ENCODE data around the gene PYGM.

Gene PYGM

DNA sequence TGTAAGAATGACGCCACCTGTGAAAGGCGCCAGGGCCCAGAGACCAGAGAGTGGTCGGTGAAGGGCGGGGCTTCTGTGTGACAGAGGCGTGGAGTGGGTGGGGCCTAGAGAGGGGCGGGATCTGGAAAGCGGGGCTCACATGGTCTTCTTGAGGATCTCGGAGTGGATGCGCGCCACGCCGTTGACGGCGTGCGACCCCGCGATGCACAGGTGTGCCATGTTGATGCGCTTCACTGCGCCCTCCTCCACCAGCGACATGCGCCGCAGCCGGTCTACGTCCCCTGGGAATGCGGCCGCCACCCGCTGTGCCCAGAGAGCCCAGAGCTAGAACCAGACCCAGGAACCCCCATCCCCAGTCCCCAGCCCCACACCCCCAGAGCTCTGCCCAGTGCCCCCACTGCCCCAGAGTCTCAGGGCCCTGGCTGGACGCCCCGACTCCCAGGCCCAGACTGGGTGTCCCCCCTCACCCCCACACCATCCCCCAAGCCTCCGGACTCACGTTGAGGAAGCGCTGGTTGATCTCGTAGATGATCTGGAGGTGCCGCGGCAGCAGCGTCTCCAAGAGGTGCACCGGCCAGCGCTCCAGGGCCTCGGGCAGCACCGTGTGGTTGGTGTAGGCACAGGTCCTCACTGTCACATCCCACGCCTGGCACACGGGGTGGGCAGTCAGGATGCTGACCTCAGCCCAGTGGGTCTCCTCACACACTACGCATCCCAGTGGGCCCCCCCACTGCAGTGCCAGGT is 6.2 kb downstream of the PYGM start:
- no peak for DNase-seq (ENCODE audit: low read depth in 2 of 2)

- DNase-seq (ENCODE audit: low read depth in 2 of 2) = no peak
Measured at GRCh38 chr11:64753019-64753379, 6.8 kb downstream of the PYGM start.

GRCh38 chr11:64752175-64752970 is 7.4 kb downstream of the PYGM start:
- no peak for DNase-seq (ENCODE audit: low read depth in 2 of 2)

DNA sequence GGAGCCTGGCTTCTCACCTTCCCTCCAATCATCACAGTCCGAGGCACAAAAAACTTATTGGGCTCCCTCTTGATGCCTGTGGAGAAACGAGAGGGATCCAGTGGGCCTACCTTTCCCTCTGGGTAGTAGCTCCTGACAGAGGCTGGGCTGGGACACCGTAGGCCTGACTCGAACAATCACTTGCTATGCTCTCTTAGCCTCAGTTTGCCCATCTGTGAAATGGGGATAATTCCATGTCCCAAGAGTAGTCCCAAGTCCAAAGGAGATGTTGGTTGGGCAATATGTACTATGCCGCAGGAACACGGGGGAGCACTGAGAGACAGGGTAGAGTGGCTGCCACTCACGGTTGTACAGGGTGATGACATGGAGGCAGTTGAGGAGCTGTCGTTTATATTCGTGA is 8.2 kb downstream of the PYGM start:
- DNase-seq (ENCODE audit: low read depth in 2 of 2) = no peak

GRCh38 chr11:64751136-64751535 is 8.6 kb downstream of the PYGM start:
- no peak for DNase-seq (ENCODE audit: low read depth in 2 of 2)

DNA sequence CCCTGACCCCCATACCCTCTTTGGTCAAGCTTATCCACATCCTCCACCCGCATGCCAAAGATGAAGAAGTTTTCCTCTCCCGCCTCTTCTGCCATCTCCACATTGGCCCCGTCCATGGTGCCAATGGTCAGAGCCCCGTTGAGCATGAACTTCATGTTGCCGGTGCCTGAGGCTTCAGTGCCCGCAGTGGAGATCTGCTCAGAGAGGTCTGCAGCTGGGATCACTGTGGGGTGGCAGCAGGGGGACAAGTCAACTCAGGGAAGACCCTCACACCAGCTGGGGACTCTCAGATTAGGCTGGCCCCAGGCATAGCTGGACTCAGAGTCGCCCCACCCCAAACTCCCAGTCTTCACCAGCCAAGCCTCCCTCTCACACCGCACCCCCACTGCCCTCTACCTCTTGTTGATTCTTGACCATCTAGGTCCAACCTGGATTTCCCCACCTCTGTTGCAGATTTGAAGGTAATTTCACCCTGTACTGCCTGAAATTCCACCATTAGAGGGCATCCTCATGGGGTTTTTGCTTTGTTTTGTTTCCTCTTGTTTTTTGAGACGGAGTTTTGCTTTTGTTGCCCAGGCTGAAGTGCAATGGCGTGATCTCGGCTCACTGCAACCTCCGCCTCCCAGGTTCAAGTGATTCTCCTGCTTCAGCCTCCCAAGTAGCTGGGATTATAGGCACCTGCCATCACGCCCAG is 9.3 kb downstream of the PYGM start:
- no peak for DNase-seq (ENCODE audit: low read depth in 2 of 2)

- no peak for DNase-seq (ENCODE audit: low read depth in 2 of 2)
Measured at GRCh38 chr11:64747961-64748665, 11.7 kb downstream of the PYGM start.

DNA sequence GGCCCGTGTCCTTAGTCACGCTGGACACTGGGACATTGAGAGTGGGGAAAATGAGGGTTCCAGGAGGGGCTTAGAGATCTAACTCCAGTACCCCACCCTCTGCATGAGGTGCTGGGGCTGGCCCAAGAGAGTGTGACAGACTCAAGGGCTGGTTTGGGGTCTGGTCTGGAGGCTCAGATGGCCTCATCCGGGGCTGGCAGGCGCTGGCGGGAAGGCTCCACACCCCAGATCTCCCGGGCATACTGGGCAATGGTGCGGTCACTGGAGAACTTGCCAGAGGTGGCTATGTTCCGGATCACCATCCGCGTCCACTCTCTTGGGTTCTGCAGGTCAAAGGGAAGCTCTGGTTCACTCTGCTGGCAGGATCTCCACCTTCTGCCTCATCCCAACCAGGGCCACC is 13.3 kb downstream of the PYGM start:
- DNase-seq (ENCODE audit: low read depth in 2 of 2) = no peak

DNA sequence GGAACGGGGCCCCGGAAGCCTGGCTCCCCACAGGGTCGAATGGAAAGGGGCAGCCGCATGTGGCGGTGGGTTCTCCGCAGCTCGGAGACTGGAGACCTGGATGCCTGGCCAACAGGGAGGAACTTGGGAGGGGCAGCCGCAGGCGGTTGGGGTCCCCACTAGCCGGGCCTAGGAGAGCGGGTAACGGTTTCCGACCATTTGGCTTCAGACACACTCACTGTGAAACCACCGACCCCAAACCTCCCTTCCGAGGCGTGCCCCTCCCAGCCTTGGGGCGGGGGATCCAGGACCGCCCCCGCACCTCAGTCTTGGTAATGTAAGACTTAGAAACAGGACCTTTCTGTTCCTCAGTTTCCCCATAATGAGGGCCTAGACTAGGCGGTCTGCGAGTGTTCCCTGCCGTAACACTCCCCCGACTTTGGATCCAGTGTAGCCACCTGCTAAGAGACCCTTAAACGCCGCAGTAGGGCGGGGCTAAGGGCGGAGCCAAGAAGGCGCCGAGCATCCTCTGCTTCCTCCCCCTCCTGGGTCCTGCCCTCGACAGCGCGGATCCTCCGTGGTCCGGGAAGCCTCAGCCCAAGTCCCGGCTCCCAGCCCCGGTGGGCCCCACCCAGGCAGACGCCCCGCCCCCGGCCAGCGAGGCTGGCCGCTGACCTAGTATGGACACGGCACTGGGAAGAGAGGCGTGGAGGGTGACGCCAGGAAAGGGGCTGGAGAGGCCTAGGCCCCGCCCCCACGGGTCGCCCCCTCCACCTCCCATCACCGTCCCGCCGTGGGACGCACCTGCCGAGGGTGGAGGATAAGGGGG is 14.0 kb downstream of the PYGM start:
- DNase-seq (ENCODE audit: low read depth in 2 of 2) = peak in 1 of 2 donors; percentile 41

- DNase-seq (ENCODE audit: low read depth in 2 of 2) = no peak
Measured at GRCh38 chr11:64745189-64745520, 14.6 kb downstream of the PYGM start.

DNA sequence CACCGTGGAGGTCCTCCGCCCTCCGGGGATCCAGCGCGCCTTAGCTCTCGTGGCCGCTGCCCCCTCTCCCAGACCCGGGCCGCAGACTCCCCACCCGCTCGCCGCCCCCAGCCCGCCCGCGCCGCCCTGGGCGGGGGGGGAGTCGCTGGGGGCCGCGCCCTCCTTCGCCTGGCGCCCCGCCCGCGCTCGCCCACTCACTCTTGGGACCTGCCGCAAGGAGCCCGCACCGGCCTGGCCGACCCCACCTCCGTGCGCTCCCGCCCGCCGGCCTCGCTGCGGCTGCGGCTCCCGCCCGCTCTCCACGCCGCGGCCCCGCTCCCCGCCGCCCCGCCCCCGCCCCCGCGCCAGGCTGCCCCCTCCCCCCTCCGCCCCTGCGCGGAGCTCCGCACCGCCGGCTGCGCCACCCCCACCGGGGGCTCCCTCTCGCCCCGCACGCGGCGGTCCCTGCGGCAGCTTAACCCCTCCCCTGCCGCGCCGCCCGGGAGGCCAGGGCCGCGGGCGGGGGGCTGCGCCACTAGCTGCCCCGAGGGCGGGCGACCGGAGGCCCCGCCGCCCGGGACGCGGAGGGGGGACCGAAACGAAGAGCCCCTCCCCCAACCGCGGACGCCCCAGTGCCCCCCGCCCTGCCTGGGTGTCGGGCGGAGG is 15.1 kb downstream of the PYGM start:
- no peak for DNase-seq (ENCODE audit: low read depth in 2 of 2)

DNA sequence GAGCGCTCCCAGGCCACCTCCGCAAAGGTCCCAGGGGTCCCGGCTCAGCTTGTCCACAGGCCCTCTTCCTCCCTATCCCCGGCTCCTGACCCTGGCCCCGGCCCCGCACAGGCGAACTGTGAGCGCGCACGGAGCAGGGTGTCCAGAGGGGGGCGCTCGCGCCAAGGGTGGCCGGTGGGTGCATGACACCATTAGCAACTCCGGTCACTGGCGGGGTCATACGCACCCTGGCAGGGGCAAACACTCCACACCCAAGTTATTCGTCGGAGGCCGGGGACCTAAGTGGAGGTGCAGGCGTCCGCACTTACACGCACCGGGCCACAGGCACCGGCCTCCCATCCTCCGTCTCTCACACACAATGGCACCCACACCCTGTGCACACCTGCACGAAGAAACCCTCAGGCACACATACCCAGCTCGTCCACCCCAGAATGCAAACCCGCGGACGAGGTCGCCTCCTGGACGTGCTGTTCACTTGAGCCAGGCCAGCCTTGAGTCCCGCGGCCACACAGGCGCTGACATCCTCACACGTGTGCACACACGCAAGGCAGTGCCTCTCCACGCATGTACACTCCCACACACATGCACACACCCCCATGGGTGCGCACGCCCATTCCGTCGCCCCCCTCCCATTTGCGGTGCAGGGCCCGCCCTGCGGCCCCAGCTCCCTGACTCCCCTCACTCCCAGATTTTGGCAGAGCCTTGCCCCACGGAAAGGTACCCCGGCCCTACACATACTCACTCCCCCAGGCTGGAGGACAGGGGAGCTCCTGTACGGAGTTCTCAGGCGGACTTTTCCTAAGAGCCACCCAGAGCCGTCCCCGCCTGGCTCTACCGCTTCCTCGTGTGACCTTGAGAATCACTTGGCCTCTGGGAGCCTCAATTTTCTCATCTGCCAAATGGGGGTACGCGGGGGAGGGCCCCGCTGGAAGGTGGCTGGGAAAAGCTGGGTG is 15.9 kb downstream of the PYGM start, which contains the start of gene RASGRP2:
TSS of gene RASGRP2 (minus strand) at position 552 of the 953 bp plus-strand sequence. CDS start 1,276 bp downstream, outside the sequence.
- peak; percentile 56 to 70 for DNase-seq (ENCODE audit: low read depth in 2 of 2)

DNA sequence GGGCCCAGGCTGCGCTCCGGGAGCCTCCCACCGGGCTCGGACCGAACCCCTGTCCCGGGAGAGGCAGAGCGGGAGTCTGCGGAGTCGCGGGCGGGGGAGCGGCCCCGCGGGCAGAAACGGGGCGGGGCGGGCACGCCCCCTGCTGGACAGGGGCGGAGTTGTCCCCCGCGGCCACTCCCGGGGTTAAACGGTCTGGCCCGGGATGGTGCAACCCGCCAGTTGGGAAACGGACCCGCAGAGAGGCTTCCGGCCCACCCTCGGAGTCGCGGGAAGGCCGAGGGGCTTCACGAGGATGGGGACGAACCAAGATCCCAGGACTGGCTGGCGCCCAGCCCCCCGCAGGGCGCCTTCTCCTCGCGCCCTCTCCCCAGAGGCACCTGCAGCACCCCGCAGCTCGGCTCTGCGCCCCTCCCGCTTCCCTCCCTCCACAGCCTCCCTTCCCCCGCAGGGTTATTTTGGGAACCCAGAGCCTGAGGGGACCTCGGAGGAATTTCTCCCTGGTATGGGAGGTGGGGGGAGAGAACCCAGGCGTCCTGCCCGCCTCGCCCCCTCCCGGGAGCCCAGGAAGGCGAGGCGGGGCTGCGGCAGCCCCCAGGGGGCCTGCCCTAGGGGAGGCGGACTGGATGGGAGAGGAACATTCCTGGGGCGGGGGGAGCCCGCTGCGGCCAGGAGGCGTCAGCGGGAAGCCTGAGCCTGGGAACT is 16.7 kb downstream of the PYGM start:
- peak in 1 of 2 donors; percentile 68 for DNase-seq (ENCODE audit: low read depth in 2 of 2)

DNA sequence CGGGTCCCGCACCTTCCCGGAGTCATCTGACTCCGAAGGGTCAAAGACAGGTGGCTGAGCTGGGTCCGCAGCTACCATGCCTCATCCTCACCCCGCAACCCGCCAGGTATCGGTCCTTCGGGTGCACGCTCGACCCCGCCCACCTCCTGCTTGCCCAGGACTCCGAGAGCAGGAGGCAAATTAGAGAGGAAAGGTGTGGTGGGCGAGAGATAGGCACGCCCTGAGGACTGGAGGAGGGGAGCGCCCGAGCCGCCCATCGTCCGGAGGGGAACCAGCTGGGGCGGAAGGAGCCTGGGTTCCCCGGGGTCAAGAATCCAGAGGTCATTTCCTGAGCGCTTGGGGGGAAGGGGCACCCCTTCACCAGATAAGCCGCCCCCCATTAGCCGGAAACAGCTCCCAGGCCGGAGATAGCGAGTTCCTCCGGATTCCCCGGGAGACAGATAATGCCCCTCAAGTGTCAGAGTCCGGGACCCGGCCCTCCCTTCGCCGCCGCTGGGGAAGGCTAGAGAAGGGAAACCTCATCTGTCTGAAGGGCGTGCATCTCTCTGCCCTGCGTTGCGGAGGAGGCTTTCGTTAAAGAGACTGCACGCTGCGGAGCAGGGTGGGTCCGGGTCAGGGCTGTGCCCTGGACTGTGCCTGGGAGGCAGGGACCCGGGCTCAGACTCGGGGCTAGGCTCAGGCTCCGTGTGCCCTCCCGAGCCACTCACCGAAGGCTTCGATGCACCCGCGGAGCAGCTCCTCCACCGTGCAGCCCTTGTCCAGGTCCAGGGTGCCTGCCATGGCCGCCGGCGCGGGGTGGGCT is 17.5 kb downstream of the PYGM start:
- no peak for DNase-seq (ENCODE audit: low read depth in 2 of 2)

GRCh38 chr11:64741375-64742086 is 18.2 kb downstream of the PYGM start:
- DNase-seq (ENCODE audit: low read depth in 2 of 2) = no peak

DNA sequence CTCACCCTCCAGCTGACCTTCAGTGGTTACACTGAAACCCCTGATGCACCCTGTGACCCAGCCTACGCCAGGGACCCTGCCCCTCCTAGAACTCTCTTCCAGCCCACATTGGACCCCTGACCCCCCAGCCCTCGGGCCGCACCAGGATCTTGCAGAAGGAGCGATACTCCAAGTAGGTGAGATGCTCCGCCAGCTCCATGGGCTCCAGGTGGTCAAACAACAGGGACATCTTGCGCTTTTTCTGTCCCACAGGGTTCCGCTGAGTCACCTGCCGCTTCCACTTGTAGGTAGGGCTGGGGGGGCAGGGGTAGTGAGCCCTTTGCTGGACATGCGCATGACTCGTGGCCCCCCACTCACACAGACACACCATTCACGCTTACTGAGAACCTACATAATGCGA is 19.9 kb downstream of the PYGM start:
- no peak for DNase-seq (ENCODE audit: low read depth in 2 of 2)

GRCh38 chr11:64736654-64737053 is 23.1 kb downstream of the PYGM start:
- DNase-seq (ENCODE audit: low read depth in 2 of 2) = no peak

Data from stimulated activated CD4-positive, alpha-beta T cell treated with anti-CD3 and anti-CD28 coated beads, Interleukin-15, amount 100 ng/mL, for 48 hours (primary cell).